H1 (cell line): ENCODE data around the gene GMCL2. TPM values are rescaled to one million over a fixed set of nuclear protein-coding genes. Genes with fewer than 3 reads are reported as not detected.

Experiments
- CTCF ChIA-PET: fragments of 300-600 bp; sonication (Branson Sonifier 250); formaldehyde crosslinking; loops from one replicate; lab custom pipeline; 2021; ENCODE audit not compliant: partially characterized antibody; lab: Charles Lee
- POLR2A ChIA-PET: fragments of 300-600 bp; sonication (Branson Sonifier 250); formaldehyde crosslinking; loops from one replicate; lab custom pipeline; 2021; ENCODE audit warnings: inconsistent platforms; ENCODE audit not compliant: partially characterized antibody; lab: Charles Lee
- DNase-seq, 2 experiments: peaks; one replicate each; pipeline versions ENCODE4 v3.0.0 to v3.0.0-alpha.2; 2010 to 2022; ENCODE audit warnings: low spot score in 2 of 2, low read depth in 1 of 2, mixed read lengths in 1 of 2
- FAIRE-seq: peaks from 2 replicates; lab custom pipeline; 2011; peaks lifted over from hg19 to GRCh38; lab: Jason Lieb, UNC
- H2AFZ ChIP-seq: 2 replicates; pipeline ENCODE4 v1.8.1; 2012; ENCODE audit warnings: low read length, inconsistent platforms
- H2AK5ac ChIP-seq: 2 replicates; pipeline ENCODE4 v1.6.1; 2013; ENCODE audit warnings: low read depth, low read length
- H2BK120ac ChIP-seq: replicated peaks from 2 replicates; pipeline ENCODE3; 2013; ENCODE audit warnings: low read depth, low read length, inconsistent platforms
- H2BK12ac ChIP-seq: 2 replicates; pipeline ENCODE4 v1.6.1; 2013; ENCODE audit warnings: low read depth, low read length
- H2BK15ac ChIP-seq: 2 replicates; pipeline ENCODE4 v1.6.1; 2013; ENCODE audit warnings: low read length
- H2BK20ac ChIP-seq: 2 replicates; pipeline ENCODE4 v1.6.1; 2013; ENCODE audit warnings: low read length
- H2BK5ac ChIP-seq: 2 replicates; pipeline ENCODE4 v1.6.1; 2013; ENCODE audit warnings: low read depth, low read length
- H3K14ac ChIP-seq: 2 replicates; pipeline ENCODE4 v1.6.1; 2013; ENCODE audit warnings: inconsistent platforms; ENCODE audit not compliant: insufficient read length
- H3K18ac ChIP-seq: 2 replicates; pipeline ENCODE4 v1.6.1; 2013; ENCODE audit warnings: low read length; ENCODE audit errors: extremely low read depth
- H3K23ac ChIP-seq: 2 replicates; pipeline ENCODE4 v1.6.1; 2013; ENCODE audit warnings: inconsistent platforms; ENCODE audit not compliant: insufficient read length
- H3K23me2 ChIP-seq: 2 replicates; pipeline ENCODE4 v1.6.1; 2013; ENCODE audit warnings: low read depth, low read length
- H3K27ac ChIP-seq: 2 replicates; pipeline ENCODE4 v1.6.1; 2011; ENCODE audit warnings: low read depth, low read length, inconsistent platforms
- H3K27me3 ChIP-seq, 4 experiments: replicated peaks in 1 of 4; 1 replicate in 1 of 4; 2 replicates in 3 of 4; pipeline versions ENCODE4 v1.6.1 to v1.8.1; 2011 to 2013; ENCODE audit warnings: low read length in 3 of 4, mild to moderate bottlenecking in 3 of 4, inconsistent platforms in 2 of 4, mixed read lengths in 2 of 4, moderate library complexity in 1 of 4; ENCODE audit not compliant: control insufficient read depth in 3 of 4, insufficient read depth in 3 of 4; ENCODE audit errors: extremely low read depth in 1 of 4
- H3K36me3 ChIP-seq, 4 experiments: 2 replicates each; pipeline versions ENCODE4 v1.6.1 to v1.8.1; 2011 to 2013; ENCODE audit warnings: mild to moderate bottlenecking in 4 of 4, low read length in 3 of 4, moderate library complexity in 2 of 4, control low read depth in 1 of 4, inconsistent platforms in 1 of 4; ENCODE audit not compliant: insufficient read depth in 4 of 4, control insufficient read depth in 2 of 4
- H3K4ac ChIP-seq: replicated peaks from 2 replicates; pipeline ENCODE3; 2013; ENCODE audit warnings: low read length, low read depth, mixed read lengths, inconsistent platforms; ENCODE audit not compliant: insufficient read length
- H3K4me1 ChIP-seq, 4 experiments: replicated peaks in 1 of 4; 1 replicate in 1 of 4; 2 replicates in 3 of 4; pipeline versions ENCODE4 v1.6.1 to v1.8.1; 2011 to 2013; ENCODE audit warnings: low read length in 3 of 4, inconsistent platforms in 2 of 4, mixed read lengths in 1 of 4; ENCODE audit not compliant: insufficient read depth in 4 of 4, control insufficient read depth in 3 of 4
- H3K4me2 ChIP-seq, 2 experiments: 2 replicates each; pipeline versions ENCODE4 v1.6.1 to v1.8.1; 2011 to 2013; ENCODE audit warnings: low read depth in 2 of 2, low read length in 2 of 2, control low read depth in 1 of 2, inconsistent platforms in 1 of 2, mild to moderate bottlenecking in 1 of 2; ENCODE audit not compliant: insufficient read depth in 1 of 2
- H3K4me3 ChIP-seq, 4 experiments: fragments of 200-600, 300-600 bp in 1 of 4; sonication (generic), shearing (Covaris generic), sonication (Bioruptor Twin) in 1 of 4; 2 replicates each; pipeline versions ENCODE4 v1.5.1 to v1.8.1; 2011 to 2016; ENCODE audit warnings: low read length in 4 of 4, low read depth in 3 of 4, control low read depth in 2 of 4, inconsistent platforms in 2 of 4, mild to moderate bottlenecking in 2 of 4, mixed read lengths in 1 of 4, moderate library complexity in 1 of 4; ENCODE audit not compliant: insufficient read depth in 2 of 4; ENCODE audit errors: extremely low read depth in 1 of 4
- H3K56ac ChIP-seq: replicated peaks from 2 replicates; pipeline ENCODE3; 2013; ENCODE audit warnings: low read depth, mild to moderate bottlenecking, mixed read lengths, low read length, inconsistent platforms; ENCODE audit not compliant: insufficient read length
- H3K79me1 ChIP-seq: 2 replicates; pipeline ENCODE4 v1.6.1; 2013; ENCODE audit warnings: low read depth, low read length, control low read depth
- H3K79me2 ChIP-seq, 2 experiments: 2 replicates each; pipeline versions ENCODE4 v1.6.1 to v1.8.1; 2012 to 2013; ENCODE audit warnings: low read length in 2 of 2, mild to moderate bottlenecking in 2 of 2, inconsistent platforms in 1 of 2; ENCODE audit not compliant: insufficient read depth in 2 of 2, control insufficient read depth in 1 of 2
- H3K9ac ChIP-seq, 4 experiments: replicated peaks in 1 of 4; 1 replicate in 1 of 4; 2 replicates in 3 of 4; pipeline versions ENCODE4 v1.6.1 to v1.8.1; 2011 to 2013; ENCODE audit warnings: low read depth in 3 of 4, low read length in 3 of 4, control low read depth in 2 of 4, mild to moderate bottlenecking in 2 of 4, moderate library complexity in 2 of 4, inconsistent platforms in 1 of 4; ENCODE audit errors: extremely low read depth in 1 of 4
- H3K9me3 ChIP-seq, 2 experiments: 2 replicates each; pipeline versions ENCODE4 v1.6.1 to v1.8.1; 2012 to 2013; ENCODE audit warnings: mild to moderate bottlenecking in 2 of 2, moderate library complexity in 2 of 2, control low read depth in 1 of 2, inconsistent platforms in 1 of 2, low read depth in 1 of 2, low read length in 1 of 2, mixed read lengths in 1 of 2; ENCODE audit not compliant: insufficient read depth in 2 of 2
- H4K20me1 ChIP-seq, 2 experiments: replicated peaks in 1 of 2; 2 replicates each; pipeline versions ENCODE3 to v1.8.1; 2011 to 2013; ENCODE audit warnings: inconsistent platforms in 2 of 2, low read length in 2 of 2, mild to moderate bottlenecking in 1 of 2; ENCODE audit not compliant: insufficient read depth in 2 of 2, control insufficient read depth in 1 of 2
- H4K5ac ChIP-seq: 2 replicates; pipeline ENCODE4 v1.6.1; 2013; ENCODE audit warnings: low read length, low read depth, mixed read lengths, inconsistent platforms; ENCODE audit not compliant: insufficient read length
- H4K8ac ChIP-seq: 2 replicates; pipeline ENCODE4 v1.8.0; 2013; ENCODE audit warnings: mild to moderate bottlenecking, moderate library complexity, low read length, inconsistent platforms; ENCODE audit not compliant: insufficient read depth; ENCODE audit errors: extremely low read depth
- H4K91ac ChIP-seq: replicated peaks from 2 replicates; pipeline ENCODE3; 2013; ENCODE audit warnings: low read length, mixed read lengths, inconsistent platforms; ENCODE audit not compliant: insufficient read length
- BACH1 ChIP-seq: IDR thresholded peaks from 2 replicates; pipeline ENCODE4 v1.6.1; 2012; ENCODE audit warnings: low read length, improper control_type of control experiment
- FOSL1 ChIP-seq: IDR thresholded peaks from 2 replicates; pipeline ENCODE4 v1.6.1; 2011; ENCODE audit warnings: mild to moderate bottlenecking, low read depth, low read length, moderate library complexity; ENCODE audit not compliant: insufficient read depth
- SP4 ChIP-seq: IDR thresholded peaks from 2 replicates; pipeline ENCODE4 v1.6.1; 2012; ENCODE audit warnings: low read length, inconsistent platforms
- WGBS, 2 experiments: shearing (Covaris generic) in 1 of 2; methylation state at CpG; one replicate each; pipeline versions ENCODE4 v1.1.6 to v1.1.7; 2013 to 2015; ENCODE audit warnings: low lambda C conversion rate in 2 of 2, mixed read lengths in 2 of 2, inconsistent platforms in 1 of 2, low coverage in 1 of 2, missing lambda C conversion rate in 1 of 2; ENCODE audit not compliant: insufficient replicate concordance in 2 of 2, insufficient coverage in 1 of 2, insufficient read length in 1 of 2; ENCODE audit errors: extremely low coverage in 1 of 2, missing lambda C conversion rate in 1 of 2; 5-methylcytosine and 5-hydroxymethylcytosine counted together
- polyA plus RNA-seq, 7 experiments: library from polyadenylated mRNA; depleted of rRNA in 3 of 7; stranded (reverse) in 5 of 7; unstranded in 2 of 7; fragments of >200 nt in 5 of 7; fragments of 200-250 nt in 2 of 7; gene quantifications; 1 replicate in 5 of 7; 2 replicates in 1 of 7; 4 replicates in 1 of 7; pipeline versions ENCODE4 v1.2.1 to v1.2.3, GENCODE V29; 2011 to 2013; ENCODE audit warnings: missing spikeins in 2 of 7, mixed read lengths in 2 of 7
- total RNA-seq: library from RNA; stranded (reverse); fragmentation: NEBNext Ultra II Directional; extraction: Animal tissue kit (Norgen Biotek cat#: 25700); gene quantifications from 2 replicates; pipeline ENCODE4 v1.2.1, GENCODE V29; 2021

The GMCL2 gene
- total and polyA plus RNA-seq, 2 of the 8 experiments (the other 6 are each of a cell fraction or from before 2014, with no cell fraction given): 0.13 TPM; not detected in 1

- no peak overlapping the region for H3K56ac ChIP-seq
- no peak overlapping the region for H4K91ac ChIP-seq
- H3K14ac ChIP-seq: no peak overlapping the region
- no peaks in the 10 kb centered on the region for H3K79me1 ChIP-seq
- no peak overlapping the region for H3K4me3 ChIP-seq
- no peak overlapping the region for H2BK5ac ChIP-seq
- no peak overlapping the region for H4K8ac ChIP-seq
- H4K5ac ChIP-seq: no peak overlapping the region
- H3K79me2 ChIP-seq: no peaks in the 10 kb centered on the region
- DNase-seq (no peak), FAIRE-seq (no peak)
- no peaks in the 10 kb centered on the region for H4K20me1 ChIP-seq
- POLR2A ChIA-PET: interaction anchor here (31.3 to 38.5 kb wide), 2 partner anchors 9 to 10 kb away, joined by 985 read pairs; partner anchors contain the start of genes GMCL2 and HNRNPAB
- no peaks in the 10 kb centered on the region for H3K23me2 ChIP-seq
- H3K27me3 ChIP-seq: no peaks in the 10 kb centered on the region; a peak in 1 of 7 replicates
- H2BK15ac ChIP-seq: no peak overlapping the region
- H3K4me1 ChIP-seq: peaks cover 0 to 10% (median 3%) of the 10 kb centered on the region in 4 experiments; a peak in 3 of 7 replicates
- no peak overlapping the region for H3K4me2 ChIP-seq
- H2BK12ac ChIP-seq: peak overlapping the region; percentile 33; the same call in 1 of the 2 replicates
- no peak overlapping the region for H3K23ac ChIP-seq
- no peak overlapping the region for H2AFZ ChIP-seq
- no peaks in the 10 kb centered on the region for H3K36me3 ChIP-seq
- no peak overlapping the region; the same call in 1 of the 2 replicates for H3K18ac ChIP-seq
- no peak overlapping the region for H3K4ac ChIP-seq
- no peak overlapping the region for H2AK5ac ChIP-seq
- TF ChIP-seq BACH1 (no peak), FOSL1 (no peak), SP4 (no peak)
- no peak overlapping the region for H2BK20ac ChIP-seq
- CTCF ChIA-PET: interaction anchor here (1.1 to 1.6 kb wide), 3 partner anchors 8 to 12 kb away, joined by 3 read pairs; no protein-coding TSS in a partner anchor
- H3K27ac ChIP-seq: no peak overlapping the region
- WGBS, 2 experiments: 88% methylated on average over 6 of the region's 7 CpGs; no CpG with 5 or more reads in 1 of the 2 experiments
- no peak overlapping the region for H3K9ac ChIP-seq
- peaks cover 0 to 8% of the 10 kb centered on the region in 2 experiments; a peak in 2 of 4 replicates for H3K9me3 ChIP-seq
- H2BK120ac ChIP-seq: no peak overlapping the region
Measured at GRCh38 chr5:178194026-178194425, 6.9 kb upstream of the GMCL2 start.
